DMS114 treated with DMSO at 0.1 percent for 48 hours (cell line): ENCODE results near the gene FAM120C.
A peak's percentile ranks its signal among the peaks of the same experiment; 100 is the strongest.

ENCODE experiments used
- DNase-seq: peaks from one replicate; lab custom pipeline; 2025; ENCODE audit not compliant: unreplicated experiment; lab: John Stamatoyannopoulos, UW

Gene FAM120C

DNA sequence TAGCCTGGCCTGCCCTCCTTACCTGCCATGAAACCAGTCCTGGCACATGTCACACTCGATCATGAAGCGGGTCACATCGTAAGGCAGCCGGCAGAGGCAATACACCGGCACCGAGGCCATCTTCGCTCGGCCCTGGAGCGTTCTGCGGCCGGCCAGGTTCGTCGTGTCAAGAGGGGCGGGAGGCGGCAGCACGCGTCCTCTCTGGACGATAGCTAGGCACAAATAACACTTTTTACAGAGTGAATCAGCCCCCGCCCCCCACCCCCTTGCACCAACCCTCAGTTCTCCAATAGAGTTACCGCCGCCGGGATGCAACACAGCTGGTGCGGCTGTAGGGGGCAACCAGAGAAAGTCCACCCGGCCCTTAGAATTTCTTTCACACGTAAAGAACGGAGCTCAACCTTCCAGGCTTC is 140.4 kb downstream of the FAM120C start:
- peak; percentile 8 for DNase-seq

DNA sequence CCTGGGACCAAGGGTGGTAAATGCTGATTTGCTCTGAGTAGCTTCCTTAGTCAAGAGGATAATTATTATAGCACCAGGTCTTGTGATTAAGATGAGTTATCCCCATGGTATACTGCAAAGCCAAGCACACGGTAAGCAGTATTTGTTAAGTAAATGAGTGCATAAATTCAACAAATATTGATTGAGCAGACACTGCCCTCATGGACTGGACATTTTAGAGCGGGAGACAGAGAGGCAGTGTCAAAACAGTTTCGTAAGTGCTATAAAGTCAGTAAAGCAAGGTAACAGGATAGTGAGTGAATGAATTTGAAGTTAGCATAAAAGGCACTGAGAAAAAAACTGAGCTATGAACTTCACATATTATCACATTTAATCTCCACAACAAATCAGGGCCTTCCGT is 152.7 kb downstream of the FAM120C start:
- no peak for DNase-seq

- DNase-seq = no peak
Measured at GRCh38 chrX:54029529-54030143, 153.4 kb downstream of the FAM120C start.

GRCh38 chrX:54024350-54024749 is 158.7 kb downstream of the FAM120C start:
- DNase-seq = no peak
